IPS-11a (cell line): ENCODE results near the gene DCTN5.
"Not testable (repeated sequence)": the region's sequence is repeated elsewhere in the genome, so short reads cannot be mapped to it uniquely, and the experiment has no call there.

Source experiments
- H3K4me3 ChIP-seq: one replicate; pipeline ENCODE4 v1.5.1; 2013; ENCODE audit warnings: low read depth, low read length, control low read depth

Gene DCTN5

DNA sequence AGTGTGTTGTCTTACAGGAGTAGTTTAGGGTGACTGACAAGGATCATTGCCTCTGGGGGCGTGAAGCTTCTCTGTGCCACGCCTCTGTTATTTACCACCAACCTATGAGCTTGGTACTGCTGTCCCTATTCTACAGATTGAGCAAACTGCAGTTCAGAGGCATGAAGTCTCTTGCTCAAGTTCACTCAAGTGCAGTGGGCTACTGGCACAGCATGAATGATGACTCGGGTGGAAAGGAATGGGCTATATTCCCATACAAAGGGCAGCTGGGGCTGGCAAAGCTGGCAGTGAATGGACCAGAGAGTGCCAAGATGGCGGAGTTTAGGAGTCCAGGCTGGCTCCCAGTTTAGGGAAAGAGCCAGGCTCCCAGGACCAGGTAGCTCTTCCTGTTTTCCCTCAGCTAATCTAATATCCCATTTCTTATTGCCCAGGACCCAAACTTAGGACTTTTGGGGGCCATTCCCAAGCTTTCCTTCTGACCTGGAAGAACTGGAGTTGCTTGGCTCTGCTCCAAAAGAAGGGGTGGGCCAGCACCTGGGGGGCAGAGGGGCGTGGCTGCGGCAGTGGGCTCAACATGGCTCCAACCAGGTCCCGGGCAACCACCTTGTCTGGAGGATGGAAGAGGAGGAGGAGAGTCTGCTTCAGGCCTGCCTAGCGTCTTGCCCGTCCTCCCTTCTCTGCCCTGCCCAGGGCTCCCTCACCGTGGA lies 50.4 kb downstream of the DCTN5 start:
- no peak overlapping the region for H3K4me3 ChIP-seq

GRCh38 chr16:23692190-23692837 lies 51.0 kb downstream of the DCTN5 start:
- H3K4me3 ChIP-seq, result no peak overlapping the region

DNA sequence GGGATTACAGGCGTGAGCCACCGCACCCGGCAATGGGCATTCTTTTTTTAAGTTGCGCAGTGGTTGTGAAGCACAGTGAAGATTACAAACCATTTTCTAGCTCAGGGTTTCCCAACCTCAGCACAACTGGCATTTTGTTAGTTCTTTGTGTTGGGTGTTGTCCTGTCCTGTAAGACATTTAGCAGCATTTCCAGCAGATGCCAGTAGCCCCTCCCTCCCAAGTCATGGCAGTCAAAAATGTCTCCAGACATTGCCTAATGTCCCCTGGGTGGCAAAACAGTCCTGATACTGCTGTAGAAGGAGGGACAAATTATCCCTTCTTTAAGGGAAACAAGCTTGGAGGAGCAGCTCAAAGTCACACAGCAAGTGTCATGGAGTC lies 53.0 kb downstream of the DCTN5 start:
- H3K4me3 ChIP-seq, result peak overlapping the region; percentile 38

DNA sequence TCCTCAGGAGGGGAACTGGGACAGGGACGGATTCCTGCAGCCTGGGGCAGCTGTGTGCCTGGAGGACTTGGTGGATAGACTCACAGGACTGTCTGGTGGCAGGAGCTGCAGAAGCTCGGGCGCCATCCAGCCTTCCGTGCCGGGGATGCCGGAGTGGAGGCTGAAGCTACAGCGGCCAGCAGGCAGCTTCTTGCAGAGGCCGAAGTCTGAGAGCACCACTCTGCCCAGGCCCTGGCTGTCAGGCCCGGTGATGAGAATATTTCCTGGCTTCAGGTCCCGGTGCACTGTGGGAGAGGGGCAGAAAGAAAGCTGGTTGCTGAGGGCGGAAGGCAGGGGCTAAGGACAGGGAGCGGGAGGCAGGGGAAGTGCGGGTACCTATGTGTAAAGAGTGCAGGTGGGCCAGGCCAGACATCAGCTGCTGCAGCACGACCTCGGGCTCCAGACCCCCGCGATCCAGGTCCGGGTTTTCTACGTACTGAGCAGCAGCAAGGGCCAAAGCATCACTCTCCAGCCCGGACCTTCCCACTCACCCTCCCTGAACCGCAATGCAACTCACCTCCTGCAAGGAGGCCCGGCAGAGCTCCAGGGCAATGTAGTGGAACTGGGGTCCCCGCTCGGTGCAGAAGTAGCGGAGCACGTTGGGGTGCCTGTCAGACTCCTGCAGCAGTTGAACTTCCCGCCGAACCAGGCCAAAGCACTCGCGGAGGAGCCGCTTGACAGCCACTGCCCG lies 53.5 kb downstream of the DCTN5 start:
- peak overlapping the region; percentile 38 for H3K4me3 ChIP-seq

GRCh38 chr16:23695756-23696155 lies 54.5 kb downstream of the DCTN5 start:
- H3K4me3 ChIP-seq, result no peak overlapping the region

DNA sequence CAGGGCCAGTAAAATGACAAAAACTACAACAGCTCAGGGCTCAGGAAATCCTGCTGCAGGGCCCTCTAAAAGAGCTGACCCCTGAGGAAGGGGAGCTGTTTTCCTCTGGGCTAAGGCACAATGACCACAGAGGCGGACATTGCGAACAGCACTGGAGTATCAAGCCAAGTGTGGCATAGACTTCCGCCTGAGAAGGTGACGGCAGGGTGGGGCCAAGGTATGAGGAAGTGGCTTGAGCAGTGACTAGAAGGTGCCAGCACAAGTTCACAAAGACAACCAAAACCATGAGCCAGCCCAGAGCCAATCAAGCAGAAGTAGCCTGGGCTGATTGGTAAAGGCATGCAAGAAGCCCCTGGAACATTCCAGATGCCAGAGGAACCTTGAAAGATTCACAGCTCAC lies 57.8 kb downstream of the DCTN5 start:
- no peak overlapping the region for H3K4me3 ChIP-seq

DNA sequence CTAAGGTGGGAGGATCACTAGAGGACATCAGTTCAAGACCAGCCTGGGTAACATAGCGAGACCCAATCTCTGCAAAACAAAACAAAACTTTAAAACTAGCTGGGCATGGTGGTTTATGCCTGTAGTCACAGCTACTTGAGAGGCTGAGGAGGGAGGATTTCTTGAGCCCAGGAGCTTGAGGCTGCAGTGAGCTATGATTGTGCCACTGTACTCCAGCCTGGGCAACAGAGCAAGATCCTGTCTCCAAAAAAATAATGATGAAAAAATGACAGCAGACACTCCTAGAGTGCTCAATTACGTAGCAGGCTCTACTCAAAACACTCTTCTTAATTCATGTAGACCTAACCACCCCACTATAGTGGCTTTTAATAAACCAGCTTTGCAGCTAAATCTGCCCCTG lies 58.8 kb downstream of the DCTN5 start:
- no peak overlapping the region for H3K4me3 ChIP-seq

DNA sequence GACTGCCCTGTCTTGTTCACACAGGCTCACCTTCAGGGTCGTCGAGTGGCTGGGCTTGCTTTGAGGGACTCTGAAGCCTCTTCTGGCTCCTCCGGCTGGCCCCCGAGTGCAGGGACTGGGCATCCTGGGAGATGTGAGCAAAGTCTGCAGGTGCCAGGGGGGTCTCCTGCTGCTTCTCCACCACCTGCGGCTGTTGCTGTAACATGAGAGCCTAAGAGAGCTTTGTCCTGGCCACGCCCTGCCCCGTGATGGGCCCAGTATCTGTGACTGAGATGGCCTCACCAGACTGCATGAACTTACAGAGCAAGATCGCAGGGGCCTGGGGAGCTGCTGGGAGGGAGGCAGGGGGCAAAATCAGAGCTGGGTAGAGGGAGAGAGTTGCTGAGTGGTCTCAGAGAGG lies 59.2 kb downstream of the DCTN5 start:
- H3K4me3 ChIP-seq, result no peak overlapping the region

DNA sequence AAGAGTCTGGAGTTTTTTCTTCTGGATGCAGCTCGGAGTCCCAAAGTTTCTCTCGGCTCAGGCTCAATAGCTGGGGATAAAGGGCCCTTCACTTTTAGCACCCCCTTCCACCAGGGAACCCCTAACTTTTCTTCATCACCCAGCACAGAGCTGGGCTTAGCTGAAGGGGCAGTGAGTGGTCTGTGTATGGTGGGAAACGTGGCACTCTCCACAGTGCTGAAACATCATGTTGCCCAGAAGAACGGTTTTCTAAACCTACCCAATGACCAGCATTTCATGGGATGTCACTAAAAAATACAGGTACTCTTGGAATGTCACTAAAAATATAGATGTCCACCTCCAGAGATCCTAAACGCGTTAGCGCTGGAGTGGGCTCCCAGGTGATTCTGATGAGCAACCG lies 59.8 kb downstream of the DCTN5 start:
- H3K4me3 ChIP-seq, result no peak overlapping the region

GRCh38 chr16:23702951-23703350 lies 61.7 kb downstream of the DCTN5 start:
- H3K4me3 ChIP-seq, result no peak overlapping the region

DNA sequence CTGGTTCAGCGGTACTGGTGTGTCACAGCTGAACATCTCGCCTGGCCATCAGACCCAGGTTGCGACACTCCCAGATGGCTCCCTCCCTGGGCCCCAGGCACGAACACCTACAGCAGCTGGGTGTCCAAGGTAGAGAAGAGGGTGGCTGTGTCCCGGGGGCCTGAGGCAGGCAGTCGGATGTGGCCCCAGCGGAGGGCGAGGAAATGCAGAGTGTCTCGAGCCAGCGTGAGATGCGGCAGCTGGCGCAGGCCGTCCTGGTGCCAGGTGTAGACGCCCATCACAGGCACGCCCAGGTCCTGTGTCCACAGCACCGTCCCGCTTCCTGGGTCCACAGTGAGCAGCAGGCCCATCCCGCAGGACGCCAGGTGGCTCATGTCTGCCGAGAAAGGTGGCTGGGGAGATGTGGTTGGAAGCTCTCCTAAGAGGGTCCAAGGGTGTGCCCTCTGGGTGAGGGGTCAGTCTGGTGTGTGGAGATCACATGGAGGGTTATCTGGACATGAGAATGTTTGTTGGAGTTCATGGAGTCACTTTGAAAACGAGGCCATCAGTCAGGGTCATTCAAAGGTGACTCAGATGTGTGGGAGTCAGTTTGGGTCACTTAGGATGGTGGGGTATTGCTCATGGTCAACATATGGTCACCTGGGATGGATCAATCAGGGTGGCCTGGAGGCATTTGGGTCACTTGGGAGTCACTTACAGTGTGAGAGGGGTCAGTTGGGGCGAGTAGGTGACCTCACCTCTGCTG lies 63.7 kb downstream of the DCTN5 start:
- no peak overlapping the region for H3K4me3 ChIP-seq

- H3K4me3 ChIP-seq, result no peak overlapping the region
These were observed 64.2 kb downstream of the DCTN5 start for GRCh38 chr16:23705517-23705902.

- no peak overlapping the region for H3K4me3 ChIP-seq
These were observed 65.2 kb downstream of the DCTN5 start for GRCh38 chr16:23706439-23706838.

- no peak overlapping the region for H3K4me3 ChIP-seq
These were observed 68.3 kb downstream of the DCTN5 start for GRCh38 chr16:23709536-23709935.

GRCh38 chr16:23710008-23710407 lies 68.7 kb downstream of the DCTN5 start:
- H3K4me3 ChIP-seq, result no peak overlapping the region

DNA sequence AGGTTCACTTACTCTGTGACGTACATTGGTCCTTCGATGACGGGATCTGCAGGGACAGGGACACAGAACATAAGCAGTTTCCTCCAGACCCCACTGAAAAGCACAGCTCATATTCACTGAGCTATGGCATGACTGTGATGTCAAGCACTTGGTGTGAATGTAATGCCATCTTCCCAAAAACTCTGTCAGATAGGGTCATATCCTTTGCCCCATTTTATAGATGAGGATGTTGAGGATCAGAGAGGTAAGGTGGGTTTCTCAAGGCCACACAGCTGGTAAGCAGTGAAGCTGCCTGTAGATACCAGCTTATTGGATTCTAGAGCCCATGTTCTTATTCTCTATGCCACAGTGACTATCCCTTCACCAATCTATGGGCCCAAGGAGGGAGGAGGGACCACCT lies 69.2 kb downstream of the DCTN5 start:
- H3K4me3 ChIP-seq, result no peak overlapping the region

- no peak overlapping the region for H3K4me3 ChIP-seq
These were observed 70.5 kb downstream of the DCTN5 start for GRCh38 chr16:23711785-23712184.

DNA sequence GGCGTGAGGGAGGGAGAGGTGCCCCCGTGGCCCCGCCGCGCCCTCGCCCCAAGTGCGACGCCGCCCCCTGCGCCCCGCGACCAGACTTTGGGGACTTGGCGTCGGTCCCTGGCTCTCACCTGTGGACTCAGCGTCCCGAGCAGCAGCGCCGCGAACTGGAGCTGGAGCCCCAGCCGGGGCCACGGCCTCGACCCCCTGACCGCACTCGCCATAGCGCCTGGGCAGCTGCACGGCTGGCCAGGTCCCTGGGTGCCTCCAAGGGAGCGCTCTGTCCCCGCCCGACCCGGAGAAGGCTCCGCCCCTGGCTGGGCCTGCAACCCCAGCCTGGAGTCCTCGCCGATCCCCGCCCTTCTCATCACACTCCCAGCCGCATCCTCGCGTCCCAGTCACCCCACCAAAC lies 71.7 kb downstream of the DCTN5 start, which contains the start of gene ERN2:
Gene ERN2 (minus strand): TSS at position 247 of the 400 bp plus-strand sequence. CDS start 35 bp downstream, at position 212.
- H3K4me3 ChIP-seq, result peak within 1 kb of the TSS; percentile 33

DNA sequence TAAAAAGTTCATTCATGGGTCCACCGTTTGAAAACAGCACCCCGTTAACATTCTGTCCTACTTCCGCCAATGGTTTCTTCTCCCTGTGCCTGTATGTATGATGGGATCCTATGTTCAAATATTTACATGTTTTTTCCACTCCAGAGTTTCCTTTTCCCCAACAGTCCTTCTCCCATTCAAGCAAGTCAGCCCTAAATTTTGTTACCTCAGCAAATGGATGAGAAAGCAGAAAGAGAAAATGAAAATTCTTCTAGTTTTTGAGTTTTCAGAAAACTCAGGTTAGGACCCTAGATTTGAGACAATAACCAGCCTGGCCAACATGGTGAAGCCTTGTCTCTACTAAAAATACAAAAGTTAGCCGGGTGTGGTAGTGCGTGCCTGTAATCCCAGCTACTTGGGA lies 75.2 kb downstream of the DCTN5 start:
- no peak overlapping the region for H3K4me3 ChIP-seq

GRCh38 chr16:23722613-23723240 lies 81.5 kb downstream of the DCTN5 start:
- not testable (repeated sequence) for H3K4me3 ChIP-seq
